Upper lobe of left lung (tissue), 4 donors: ENCODE results near the gene CAMSAP1.

Experiments
- EP300 ChIP-seq, 4 donors: sonication (generic); formaldehyde crosslinking; IDR thresholded peaks; one replicate each; pipeline ENCODE4 v1.5.1; 2017; ENCODE audit warnings: antibody characterized with exemption in 4 of 4, control low read depth in 2 of 4
- POLR2A ChIP-seq, 4 donors: fragments of 450-650 bp; IDR thresholded peaks; one replicate each; pipeline ENCODE4 v1.5.1; 2016 to 2017; ENCODE audit warnings: antibody characterized with exemption in 4 of 4, mild to moderate bottlenecking in 2 of 4
- POLR2AphosphoS5 ChIP-seq, 2 donors: sonication (generic); formaldehyde crosslinking; IDR thresholded peaks; one replicate each; pipeline ENCODE4 v1.5.1; 2017; ENCODE audit warnings: antibody characterized with exemption in 2 of 2
- TF ChIP-seq, protein P1 (sequence below), 6 experiments: fragments of 450-650 bp in 4 of 6; fragments of 200-600 bp in 2 of 6; sonication (generic) in 2 of 6; IDR thresholded peaks; one replicate each; pipeline ENCODE4 v1.5.1; 2016 to 2019; ENCODE audit warnings: antibody characterized with exemption in 6 of 6

DNA sequence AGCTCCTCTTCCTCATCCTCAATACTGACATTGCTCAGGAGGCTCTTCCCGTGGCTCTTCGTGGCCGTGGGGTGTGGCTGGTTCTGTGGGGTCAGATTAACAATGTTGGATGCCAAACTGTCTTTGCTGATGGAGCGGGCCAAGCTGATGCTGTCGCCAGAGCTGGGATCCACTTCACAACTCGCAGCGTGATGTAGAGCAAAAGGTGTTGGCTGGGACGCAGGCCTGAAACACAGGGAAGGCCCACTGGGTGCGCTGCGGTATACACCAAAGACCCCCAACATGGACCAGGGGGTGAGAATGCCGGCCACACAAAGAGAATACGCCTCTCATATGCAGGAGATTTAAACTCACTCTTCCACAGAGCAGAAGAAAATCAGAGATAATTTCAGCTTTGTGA, 84.3 kb downstream of the CAMSAP1 start:
- TF ChIP-seq, protein P1, sequence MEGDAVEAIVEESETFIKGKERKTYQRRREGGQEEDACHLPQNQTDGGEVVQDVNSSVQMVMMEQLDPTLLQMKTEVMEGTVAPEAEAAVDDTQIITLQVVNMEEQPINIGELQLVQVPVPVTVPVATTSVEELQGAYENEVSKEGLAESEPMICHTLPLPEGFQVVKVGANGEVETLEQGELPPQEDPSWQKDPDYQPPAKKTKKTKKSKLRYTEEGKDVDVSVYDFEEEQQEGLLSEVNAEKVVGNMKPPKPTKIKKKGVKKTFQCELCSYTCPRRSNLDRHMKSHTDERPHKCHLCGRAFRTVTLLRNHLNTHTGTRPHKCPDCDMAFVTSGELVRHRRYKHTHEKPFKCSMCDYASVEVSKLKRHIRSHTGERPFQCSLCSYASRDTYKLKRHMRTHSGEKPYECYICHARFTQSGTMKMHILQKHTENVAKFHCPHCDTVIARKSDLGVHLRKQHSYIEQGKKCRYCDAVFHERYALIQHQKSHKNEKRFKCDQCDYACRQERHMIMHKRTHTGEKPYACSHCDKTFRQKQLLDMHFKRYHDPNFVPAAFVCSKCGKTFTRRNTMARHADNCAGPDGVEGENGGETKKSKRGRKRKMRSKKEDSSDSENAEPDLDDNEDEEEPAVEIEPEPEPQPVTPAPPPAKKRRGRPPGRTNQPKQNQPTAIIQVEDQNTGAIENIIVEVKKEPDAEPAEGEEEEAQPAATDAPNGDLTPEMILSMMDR (IDR thresholded peaks at IDR 0.05) = no peak
- TF ChIP-seq POLR2AphosphoS5 (IDR thresholded peaks at IDR 0.05) (no peak), EP300 (IDR thresholded peaks at IDR 0.05) (no peak), POLR2A (IDR thresholded peaks at IDR 0.05) (no peak)
